ENCODE data around the gene CPED1.

GRCh38 chr7:120949393-120949911 lies 39.1 kb upstream of the CPED1 start:
- TF ChIP-seq CREB5 (CRISPR knock-in tag; IDR thresholded peaks at IDR 0.05; ENCODE audit: low read depth) (no peak), TCF4 (CRISPR knock-in tag; IDR thresholded peaks at IDR 0.05; ENCODE audit: borderline replicate concordance) (no peak)

All from SK-N-SH treated with all-trans-retinoic acid at 6 μM for 48 hours (cell line).